GM12892 (cell line): ENCODE data around the gene CLDN14.

Experiments
- DNase-seq: peaks from one replicate; pipeline ENCODE4 v3.0.0; 2011; ENCODE audit not compliant: insufficient read length
- FAIRE-seq: peaks from 2 replicates; lab custom pipeline; 2011; peaks lifted over from hg19 to GRCh38; lab: Jason Lieb, UNC
- POLR2A ChIP-seq: IDR thresholded peaks from 2 replicates; pipeline ENCODE4 v1.6.1; 2011; ENCODE audit warnings: low read depth, low read length, control low read depth
- POLR2AphosphoS5 ChIP-seq: IDR thresholded peaks from 2 replicates; pipeline ENCODE4 v1.6.1; 2011; ENCODE audit warnings: low read depth, low read length, control low read depth
- TAF1 ChIP-seq: IDR thresholded peaks from 2 replicates; pipeline ENCODE4 v1.6.1; 2011; ENCODE audit warnings: low read depth, mild to moderate bottlenecking, control low read depth, low read length, borderline replicate concordance

CLDN14 gene

GRCh38 chr21:36437745-36438128, 42.2 kb downstream of the CLDN14 start:
- no peak for TF ChIP-seq POLR2A
- no peak for TF ChIP-seq TAF1
- TF ChIP-seq POLR2AphosphoS5: no peak
- DNase-seq (no peak), FAIRE-seq (no peak)

GRCh38 chr21:36436829-36437744, 42.8 kb downstream of the CLDN14 start:
- TF ChIP-seq POLR2AphosphoS5: no peak
- no peak for TF ChIP-seq TAF1
- TF ChIP-seq POLR2A: no peak
- DNase-seq (no peak), FAIRE-seq (no peak)

GRCh38 chr21:36434144-36434543, 45.8 kb downstream of the CLDN14 start:
- TF ChIP-seq POLR2A: no peak
- TF ChIP-seq TAF1: no peak
- TF ChIP-seq POLR2AphosphoS5: no peak
- no peak for FAIRE-seq

GRCh38 chr21:36433059-36433709, 46.7 kb downstream of the CLDN14 start:
- TF ChIP-seq TAF1: no peak
- no peak for DNase-seq
- FAIRE-seq: no peak

More at GRCh38 chr21:36434144-36434543, 45.8 kb downstream of the CLDN14 start:
- DNase-seq: no peak

- TF ChIP-seq POLR2A (no peak), TAF1 (no peak), POLR2AphosphoS5 (no peak)
- FAIRE-seq: no peak
- DNase-seq: no peak
Measured at GRCh38 chr21:36431252-36431651, 48.7 kb downstream of the CLDN14 start.

GRCh38 chr21:36430841-36431240, 49.1 kb downstream of the CLDN14 start:
- DNase-seq: no peak
- TF ChIP-seq TAF1 (no peak), POLR2A (no peak), POLR2AphosphoS5 (no peak)
- no peak for FAIRE-seq

GRCh38 chr21:36429947-36430546, 49.9 kb downstream of the CLDN14 start:
- TF ChIP-seq POLR2AphosphoS5 (peak; percentile 68), POLR2A (peak; percentile 64), TAF1 (peak; percentile 9; the same call in 1 of the 2 replicates)
- FAIRE-seq (peak; percentile 97), DNase-seq (peak; percentile 74)

GRCh38 chr21:36428761-36429432, 51.0 kb downstream of the CLDN14 start:
- no peak for TF ChIP-seq TAF1
- TF ChIP-seq POLR2AphosphoS5: no peak
- TF ChIP-seq POLR2A: no peak
- no peak for DNase-seq
- FAIRE-seq: no peak

- no peak for DNase-seq
- no peak for TF ChIP-seq POLR2AphosphoS5
- no peak for TF ChIP-seq POLR2A
- TF ChIP-seq TAF1: no peak
- FAIRE-seq: no peak
Measured at GRCh38 chr21:36427502-36427901, 52.4 kb downstream of the CLDN14 start.

GRCh38 chr21:36425286-36425685, 54.6 kb downstream of the CLDN14 start:
- FAIRE-seq (no peak), DNase-seq (no peak)
- TF ChIP-seq POLR2A (no peak), TAF1 (no peak), POLR2AphosphoS5 (no peak)

- DNase-seq: no peak
- TF ChIP-seq TAF1 (no peak), POLR2AphosphoS5 (no peak), POLR2A (no peak)
- no peak for FAIRE-seq
Measured at GRCh38 chr21:36424592-36424991, 55.3 kb downstream of the CLDN14 start.

- TF ChIP-seq POLR2AphosphoS5 (no peak), TAF1 (no peak), POLR2A (no peak)
- DNase-seq: no peak
- FAIRE-seq: no peak
Measured at GRCh38 chr21:36423771-36424433, 56.0 kb downstream of the CLDN14 start.
